Keratinocyte (primary cell): Measurements from ENCODE around the gene MAST3.
A peak's percentile ranks its signal among the peaks of the same experiment; 100 is the strongest.

Source experiments
- EZH2 ChIP-seq: IDR thresholded peaks from one replicate; pipeline ENCODE4 v1.6.1; 2012; ENCODE audit warnings: inconsistent platforms, mild to moderate bottlenecking, low read length, moderate library complexity
- TF ChIP-seq, protein P1 (sequence below), 3 experiments: IDR thresholded peaks in 1 of 3; conservative IDR thresholded peaks in 1 of 3; optimal IDR thresholded peaks in 1 of 3; 2 replicates in 2 of 3; 3 replicates in 1 of 3; pipeline versions ENCODE3 to v1.5.1; 2011; ENCODE audit warnings: low read length in 3 of 3, mild to moderate bottlenecking in 3 of 3, moderate library complexity in 2 of 3, control low read depth in 1 of 3, inconsistent platforms in 1 of 3; ENCODE audit not compliant: insufficient read depth in 2 of 3; ENCODE audit errors: extremely low read depth in 1 of 3

DNA sequence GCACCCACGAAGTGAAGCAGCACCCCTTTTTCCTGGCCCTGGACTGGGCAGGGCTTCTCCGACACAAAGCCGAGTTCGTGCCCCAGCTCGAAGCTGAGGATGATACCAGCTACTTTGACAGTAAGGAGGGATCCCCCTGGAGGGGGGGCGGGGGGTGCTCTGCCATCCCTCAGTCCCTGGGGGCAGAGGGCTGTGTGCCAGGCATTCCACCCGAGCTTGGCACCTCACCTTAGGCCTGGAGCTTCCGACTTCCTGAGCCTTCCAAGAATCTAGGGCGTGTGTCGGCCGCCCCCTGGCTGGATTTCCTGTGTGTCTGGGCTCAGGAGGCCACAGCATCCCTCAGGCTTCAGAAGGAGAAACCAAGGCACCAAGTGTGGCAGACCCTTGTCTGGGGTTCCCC, 39.7 kb downstream of the MAST3 start:
- TF ChIP-seq, protein P1, sequence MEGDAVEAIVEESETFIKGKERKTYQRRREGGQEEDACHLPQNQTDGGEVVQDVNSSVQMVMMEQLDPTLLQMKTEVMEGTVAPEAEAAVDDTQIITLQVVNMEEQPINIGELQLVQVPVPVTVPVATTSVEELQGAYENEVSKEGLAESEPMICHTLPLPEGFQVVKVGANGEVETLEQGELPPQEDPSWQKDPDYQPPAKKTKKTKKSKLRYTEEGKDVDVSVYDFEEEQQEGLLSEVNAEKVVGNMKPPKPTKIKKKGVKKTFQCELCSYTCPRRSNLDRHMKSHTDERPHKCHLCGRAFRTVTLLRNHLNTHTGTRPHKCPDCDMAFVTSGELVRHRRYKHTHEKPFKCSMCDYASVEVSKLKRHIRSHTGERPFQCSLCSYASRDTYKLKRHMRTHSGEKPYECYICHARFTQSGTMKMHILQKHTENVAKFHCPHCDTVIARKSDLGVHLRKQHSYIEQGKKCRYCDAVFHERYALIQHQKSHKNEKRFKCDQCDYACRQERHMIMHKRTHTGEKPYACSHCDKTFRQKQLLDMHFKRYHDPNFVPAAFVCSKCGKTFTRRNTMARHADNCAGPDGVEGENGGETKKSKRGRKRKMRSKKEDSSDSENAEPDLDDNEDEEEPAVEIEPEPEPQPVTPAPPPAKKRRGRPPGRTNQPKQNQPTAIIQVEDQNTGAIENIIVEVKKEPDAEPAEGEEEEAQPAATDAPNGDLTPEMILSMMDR (optimal IDR thresholded peaks at IDR 0.05 in 1 of 3, IDR thresholded peaks at IDR 0.05 in 1 of 3, conservative IDR thresholded peaks at IDR 0.05 in 1 of 3; ENCODE audit: extremely low read depth in 1 of 3, insufficient read depth in 2 of 3, low read length in 3 of 3), result peak in 1 of 3 experiments; percentile 18
- no peak for TF ChIP-seq EZH2
